Ureter (tissue), 1 donor: ENCODE results near the gene PRRC1. TPM values are rescaled to one million over a fixed set of nuclear protein-coding genes. Genes with fewer than 3 reads are reported as not detected.

ENCODE experiments used
- DNase-seq: peaks from one replicate; pipeline ENCODE4 v3.0.0-alpha.2; 2020; ENCODE audit warnings: low spot score
- total RNA-seq: library from RNA; stranded (reverse); gene quantifications from one replicate; pipeline ENCODE4 v1.2.4, GENCODE V29; 2023
- donor health status: DM: yes; HTN: yes; CAD: no.

PRRC1 gene
- total RNA-seq, 1 donor from 2014 or later, result 68.2 TPM

DNA sequence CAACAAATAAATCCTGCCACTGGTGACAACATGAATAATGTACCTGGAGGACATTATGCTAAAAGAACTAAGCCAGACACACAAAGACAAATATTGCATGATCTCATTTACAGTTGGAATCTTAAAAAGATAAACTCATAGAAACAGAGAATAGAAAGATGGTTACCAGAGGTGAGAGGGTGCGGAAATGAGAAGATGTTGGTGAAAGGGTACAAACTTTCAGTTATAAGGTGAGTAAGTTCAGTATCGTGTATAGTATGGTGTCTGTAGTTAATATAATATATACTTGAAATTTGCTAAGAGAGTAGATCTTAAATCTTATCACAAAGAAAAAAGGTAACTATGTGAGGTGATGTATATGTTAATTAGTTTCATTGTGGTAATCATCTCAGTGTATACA, 63.3 kb downstream of the PRRC1 start:
- DNase-seq, result no peak

- DNase-seq, result no peak
These were observed 64.0 kb downstream of the PRRC1 start for GRCh38 chr5:127581450-127581849.

DNA sequence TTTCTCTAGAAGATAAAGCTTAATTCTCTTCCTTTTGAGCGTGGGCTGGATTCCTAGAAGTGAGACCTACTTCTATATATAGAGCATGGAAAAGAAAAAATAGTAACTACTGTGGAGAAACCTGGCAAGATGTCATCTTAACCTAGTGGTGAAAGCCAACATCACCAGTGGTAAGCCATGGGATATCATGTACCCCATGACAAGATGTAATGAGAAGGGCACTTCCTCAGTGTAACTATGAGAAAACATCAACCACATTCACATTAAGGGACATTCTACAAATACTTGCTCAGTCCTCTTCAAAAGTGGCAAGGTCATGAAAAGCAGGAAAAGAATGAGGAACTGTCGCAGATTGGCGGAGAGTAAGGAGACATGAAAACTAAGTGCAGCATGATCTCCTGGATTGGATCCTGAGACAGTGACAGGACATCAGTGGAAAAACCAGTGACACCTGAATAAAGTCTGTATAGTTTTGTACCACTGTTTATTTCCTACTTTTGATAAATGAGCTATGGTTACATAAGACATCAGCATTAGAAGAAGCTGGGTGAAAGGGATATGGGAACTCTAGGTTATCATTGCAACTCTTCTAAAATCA, 65.4 kb downstream of the PRRC1 start:
- DNase-seq, result no peak

GRCh38 chr5:127583866-127584265, 66.4 kb downstream of the PRRC1 start:
- no peak for DNase-seq

- no peak for DNase-seq
These were observed 68.2 kb downstream of the PRRC1 start for GRCh38 chr5:127585661-127586060.

DNA sequence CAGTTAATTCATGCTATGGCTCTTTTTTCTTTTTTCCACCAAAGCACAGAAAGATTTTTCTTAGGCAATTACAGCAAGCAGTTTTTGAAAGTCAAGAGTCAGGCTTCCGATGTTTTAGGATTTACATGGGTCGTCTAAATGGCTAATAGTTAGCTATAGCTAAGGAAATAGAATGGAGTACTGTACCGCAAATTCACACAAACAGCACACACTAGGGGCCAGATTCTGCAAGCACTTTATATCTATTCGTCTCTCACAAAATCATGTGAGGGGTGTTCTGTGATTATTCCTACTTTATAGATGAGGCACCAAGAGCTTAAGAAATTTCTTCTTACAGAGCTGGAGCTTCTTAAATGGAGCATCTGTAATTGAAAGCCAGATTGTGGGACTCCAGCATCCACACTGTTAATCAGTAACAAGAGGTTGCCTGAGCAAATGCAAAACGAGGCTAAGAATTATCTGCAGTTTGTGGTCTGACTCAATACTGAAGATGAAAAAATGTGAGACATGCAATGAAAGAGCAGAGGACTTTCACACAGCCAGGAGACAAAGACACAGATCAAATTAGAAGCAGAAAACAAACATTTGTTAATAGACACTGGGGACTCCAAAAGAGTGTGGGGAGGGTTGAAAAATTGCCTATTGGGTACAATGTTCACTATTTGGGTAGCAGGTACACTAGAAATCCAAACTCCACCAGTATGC, 68.8 kb downstream of the PRRC1 start:
- DNase-seq, result no peak

GRCh38 chr5:127586811-127587210, 69.4 kb downstream of the PRRC1 start:
- no peak for DNase-seq

DNA sequence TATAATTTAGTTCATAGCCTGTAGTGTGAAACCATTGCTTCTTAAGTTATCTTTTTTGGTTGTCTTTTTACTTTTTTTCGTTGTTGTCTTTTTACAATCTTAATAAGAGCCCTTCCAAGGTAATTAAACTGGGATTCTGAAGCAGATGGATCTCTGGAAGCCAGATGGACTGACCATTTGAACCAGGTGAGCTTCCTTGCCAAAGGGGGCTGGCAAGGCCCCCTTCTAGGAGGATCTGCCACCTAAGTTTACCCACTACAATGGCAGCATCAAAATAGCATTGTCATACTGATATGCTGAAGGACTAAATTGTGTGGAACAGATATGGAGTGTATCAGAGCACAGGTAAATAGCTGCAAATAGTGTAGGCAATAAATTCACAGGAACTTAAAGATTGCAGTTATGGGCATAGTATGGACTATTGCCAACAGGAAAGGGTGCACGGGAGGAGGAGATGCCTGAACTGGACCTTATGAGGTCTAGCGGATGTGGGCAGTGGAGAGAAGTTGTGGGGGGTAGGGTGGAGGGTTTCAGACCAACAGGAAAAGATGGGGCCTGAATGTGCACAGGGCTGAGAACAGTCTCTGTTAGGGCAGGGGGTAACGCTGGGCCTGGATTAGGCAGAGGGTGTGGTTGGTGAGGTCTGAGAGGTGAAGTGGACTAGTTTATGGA, 69.9 kb downstream of the PRRC1 start:
- no peak for DNase-seq

- DNase-seq, result no peak
These were observed 70.9 kb downstream of the PRRC1 start for GRCh38 chr5:127588368-127588767.

DNA sequence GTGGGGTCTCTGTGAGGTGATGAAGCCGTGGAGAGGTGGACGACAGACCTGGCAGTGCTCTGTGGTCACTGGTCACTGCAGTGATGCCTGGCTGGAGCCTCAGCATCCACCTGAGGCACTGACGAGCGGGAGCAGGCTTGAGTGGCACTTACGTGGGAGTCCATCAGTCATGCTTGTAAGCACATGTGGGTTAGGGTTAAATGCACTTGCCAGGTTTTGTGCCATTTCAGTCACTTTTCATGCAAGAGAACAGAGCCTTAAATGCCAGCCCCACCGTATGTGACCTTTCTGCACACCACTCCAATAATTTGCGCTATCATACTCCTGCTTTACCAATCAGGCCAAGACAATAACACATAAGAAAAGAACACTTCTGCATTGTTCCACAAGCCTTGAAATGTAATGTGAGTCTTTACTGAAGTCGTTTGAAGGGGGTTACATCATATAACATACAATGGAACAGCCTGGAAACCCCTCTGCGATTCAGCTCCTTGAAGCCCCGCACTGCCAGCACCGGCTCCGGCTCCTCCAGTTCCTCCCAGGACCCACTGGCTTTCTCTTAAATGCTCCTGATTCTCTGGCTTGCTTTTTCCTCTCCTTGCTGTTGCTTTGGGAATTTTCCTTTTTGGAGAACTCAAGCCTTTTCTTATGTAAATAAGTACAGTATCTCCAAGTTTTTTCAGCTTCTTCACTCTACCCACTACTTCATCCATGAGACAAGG, 72.0 kb downstream of the PRRC1 start:
- no peak for DNase-seq

DNA sequence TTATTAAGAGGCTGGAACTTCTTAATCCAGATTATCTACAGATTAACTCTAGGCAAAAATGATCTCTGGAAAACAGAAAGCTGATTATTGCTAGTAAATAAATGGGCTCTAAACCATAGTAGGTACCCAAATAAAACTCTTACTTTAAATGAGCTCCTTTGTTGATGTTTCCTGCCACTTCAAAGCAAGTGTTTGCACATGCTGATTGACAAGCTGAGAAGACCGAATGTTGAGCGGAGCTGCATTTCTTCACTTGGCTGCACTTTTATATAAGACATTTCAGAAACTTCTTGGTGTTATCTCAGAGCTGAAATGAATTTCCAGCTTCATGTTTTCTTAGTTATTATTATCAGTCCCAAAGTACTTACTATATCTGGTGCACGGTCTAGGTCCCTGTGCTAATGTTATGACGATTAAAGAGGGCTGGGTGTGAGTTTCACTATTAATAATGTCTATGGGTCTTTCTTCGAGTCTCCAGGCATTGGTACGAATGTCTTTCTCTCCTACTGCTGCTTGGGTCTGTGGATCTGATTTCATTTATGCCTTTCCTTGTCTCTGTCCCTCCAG, 72.8 kb downstream of the PRRC1 start:
- no peak for DNase-seq

DNA sequence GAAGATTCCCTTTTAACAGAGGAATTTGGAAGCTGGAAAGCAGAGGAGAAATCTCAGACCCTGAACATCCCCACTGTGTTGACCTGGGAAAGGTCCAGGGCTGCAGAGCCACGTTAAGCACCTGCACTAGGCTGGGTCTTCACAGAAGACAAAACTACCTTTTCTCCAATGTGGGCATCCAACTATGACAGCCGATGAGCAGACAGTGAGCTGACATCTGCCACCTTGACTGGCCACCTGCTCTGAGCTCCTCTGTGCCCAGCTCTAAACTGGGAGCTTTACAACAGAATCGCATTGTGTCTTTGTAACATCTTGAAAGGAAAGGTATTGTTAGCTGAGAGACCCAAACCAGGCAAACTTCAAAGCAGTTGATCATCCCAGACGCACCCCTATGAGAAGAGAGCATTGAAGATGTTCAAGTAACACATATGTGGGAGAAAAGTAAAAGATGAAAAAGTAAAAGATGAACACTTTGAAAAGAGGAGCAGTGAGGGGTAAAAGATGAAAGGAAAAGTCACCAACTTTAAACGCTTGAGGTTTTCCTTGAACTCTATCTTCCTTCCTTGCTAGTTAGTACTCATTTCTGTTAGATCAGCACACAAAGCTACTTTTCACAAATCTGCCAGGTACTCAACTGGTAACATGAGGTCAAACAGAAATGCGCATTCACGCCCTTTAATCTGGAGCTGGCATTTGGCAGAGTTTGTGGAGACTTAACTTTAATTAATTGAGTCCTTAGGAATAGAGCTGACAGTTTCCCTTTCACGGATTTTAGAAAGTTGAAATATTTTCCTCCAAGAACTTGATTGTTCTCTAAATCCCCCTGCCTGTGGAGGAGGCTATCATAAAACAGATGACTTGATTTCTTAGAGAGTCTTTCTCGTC, 78.3 kb downstream of the PRRC1 start:
- no peak for DNase-seq

GRCh38 chr5:127596501-127596900, 79.1 kb downstream of the PRRC1 start:
- no peak for DNase-seq

DNA sequence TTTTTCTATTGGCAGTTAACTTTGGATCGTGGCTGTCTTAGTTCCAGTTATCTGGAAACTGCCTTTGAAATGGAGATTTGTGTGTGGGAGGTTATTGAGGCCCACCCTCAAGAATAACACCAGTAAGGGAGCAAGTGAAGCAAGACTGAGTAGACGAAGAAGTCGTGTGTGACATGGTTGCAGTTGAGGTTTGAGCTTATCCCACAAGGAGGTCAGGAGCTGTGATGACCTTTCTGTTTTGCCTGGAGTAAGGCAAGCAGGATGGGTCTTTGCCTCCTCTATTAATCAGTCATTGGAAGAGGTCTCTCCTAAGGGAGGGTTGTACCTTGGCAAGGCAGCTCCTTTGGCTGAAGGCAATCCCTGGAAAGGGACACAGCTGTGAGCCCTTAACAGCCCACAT, 81.9 kb downstream of the PRRC1 start:
- no peak for DNase-seq

GRCh38 chr5:127599847-127600246, 82.4 kb downstream of the PRRC1 start:
- DNase-seq, result no peak

DNA sequence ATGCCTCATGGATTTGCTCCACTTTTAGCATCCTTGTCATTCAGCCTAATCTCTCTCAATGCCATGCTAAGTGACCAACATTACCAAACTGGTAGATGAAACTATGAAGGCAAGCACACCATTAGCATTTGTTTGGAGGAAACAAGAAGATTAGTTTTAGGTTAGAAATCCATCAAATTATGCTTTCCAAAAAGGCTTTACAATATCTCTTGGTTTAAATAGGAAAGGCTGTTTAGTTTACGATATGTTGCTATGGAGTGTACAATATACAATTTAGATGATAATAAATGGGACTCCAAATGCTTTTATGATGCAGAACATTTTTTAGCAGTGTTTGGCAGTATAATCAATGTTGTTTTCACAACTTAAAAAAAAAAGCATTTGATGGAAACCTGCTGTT, 83.7 kb downstream of the PRRC1 start:
- no peak for DNase-seq

- no peak for DNase-seq
These were observed 84.2 kb downstream of the PRRC1 start for GRCh38 chr5:127601601-127602000.

DNA sequence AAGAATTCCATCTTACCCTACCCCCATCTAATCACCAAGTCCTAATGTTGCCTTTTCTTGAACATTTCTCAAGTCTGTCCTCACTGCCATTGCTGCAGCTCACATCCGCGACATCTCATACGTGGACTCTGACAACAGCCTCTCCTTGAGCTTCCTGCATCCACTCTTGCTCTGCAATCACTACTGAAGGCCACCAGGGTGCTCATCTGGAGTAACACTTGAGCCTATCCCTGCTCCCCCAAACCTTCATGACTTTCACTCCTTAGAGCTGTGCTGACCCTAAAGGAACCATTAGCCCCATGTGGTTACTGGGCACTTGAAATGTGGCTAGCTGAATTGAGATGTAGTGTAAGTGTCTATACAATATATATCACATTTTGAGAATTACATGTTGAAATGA, 85.0 kb downstream of the PRRC1 start:
- DNase-seq, result no peak

DNA sequence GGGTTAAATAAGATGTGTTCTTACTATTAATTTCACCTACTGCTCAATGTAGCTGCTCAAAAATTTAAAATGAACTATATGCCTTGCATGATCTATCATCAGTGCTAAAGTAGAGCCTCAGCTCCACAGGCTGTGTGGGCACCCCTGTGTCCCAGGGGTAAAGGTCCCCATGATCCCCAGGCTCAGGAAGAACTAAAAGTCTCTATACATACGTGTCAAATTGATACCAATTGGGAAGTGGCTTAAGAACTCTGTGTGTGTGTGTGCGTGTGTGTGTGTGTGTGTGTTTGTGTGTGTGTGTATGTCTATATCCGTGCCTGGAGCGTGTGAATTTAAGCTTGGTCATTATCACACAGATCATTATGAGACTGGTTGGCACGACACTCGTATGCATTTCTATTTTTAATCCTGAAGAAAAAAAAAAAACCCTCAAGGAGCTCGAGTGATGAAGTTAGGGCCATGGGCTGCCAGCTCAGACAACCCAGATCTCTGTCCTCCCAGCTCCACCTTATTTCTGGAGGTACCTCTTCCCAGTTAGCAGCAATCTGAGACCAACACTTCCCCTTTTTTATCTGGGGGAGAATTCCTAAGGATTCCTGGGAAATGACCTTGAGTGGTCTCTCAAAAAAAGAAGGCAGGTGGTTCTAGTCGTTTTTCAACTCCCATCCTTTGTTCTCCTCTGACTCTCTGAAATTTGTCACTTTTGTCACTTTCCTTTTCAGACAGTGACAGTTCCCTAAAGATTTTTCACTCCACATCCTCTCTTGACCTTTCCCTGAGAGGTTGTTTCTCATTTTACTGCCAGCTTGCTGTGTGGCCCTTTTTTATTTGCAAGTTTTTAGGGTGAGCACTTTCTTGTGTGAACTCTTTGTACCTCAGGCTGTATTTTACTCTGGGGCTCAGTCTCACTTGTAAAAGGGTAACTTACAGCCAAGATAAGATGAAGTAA, 85.7 kb downstream of the PRRC1 start:
- no peak for DNase-seq
